Keratinocyte (primary cell): ENCODE data around the gene ATP13A3. TPM values are rescaled to one million over a fixed set of nuclear protein-coding genes. Genes with fewer than 3 reads are reported as not detected.

Experiments used
- DNase-seq: peaks from one replicate; pipeline ENCODE4 v3.0.0-alpha.2; 2011; ENCODE audit warnings: low read depth, missing footprints, low spot score
- FAIRE-seq: peaks from 2 replicates; lab custom pipeline; 2011; peaks lifted over from hg19 to GRCh38; lab: Jason Lieb, UNC
- H2AFZ ChIP-seq: 2 replicates; pipeline ENCODE4 v1.6.0; 2012; ENCODE audit warnings: low read length, control low read depth, inconsistent platforms; ENCODE audit not compliant: control insufficient read depth
- H3K27ac ChIP-seq: 2 replicates; pipeline ENCODE4 v1.5.1; 2011; ENCODE audit warnings: low read length; ENCODE audit not compliant: control insufficient read depth, insufficient read depth
- H3K27me3 ChIP-seq: 3 replicates; pipeline ENCODE4 v1.6.0; 2011; ENCODE audit warnings: low read length; ENCODE audit not compliant: control insufficient read depth, insufficient read depth; ENCODE audit errors: extremely low read depth
- H3K36me3 ChIP-seq, 2 experiments: 2 replicates in 1 of 2; 3 replicates in 1 of 2; pipeline ENCODE4 v1.5.1; 2011; ENCODE audit warnings: low read length in 2 of 2, mild to moderate bottlenecking in 1 of 2; ENCODE audit not compliant: control insufficient read depth in 2 of 2, insufficient read depth in 2 of 2; ENCODE audit errors: extremely low read depth in 1 of 2
- H3K4me1 ChIP-seq: 3 replicates; pipeline ENCODE4 v1.5.1; 2011; ENCODE audit warnings: low read length; ENCODE audit not compliant: control insufficient read depth, insufficient read depth; ENCODE audit errors: extremely low read depth
- H3K4me2 ChIP-seq: 3 replicates; pipeline ENCODE4 v1.6.0; 2011; ENCODE audit warnings: low read depth, low read length; ENCODE audit not compliant: control insufficient read depth, insufficient read depth; ENCODE audit errors: extremely low read depth
- H3K4me3 ChIP-seq, 3 experiments: fragments of 200-600 bp in 1 of 3; sonication (generic) in 1 of 3; 2 replicates in 2 of 3; 3 replicates in 1 of 3; pipeline ENCODE4 v1.5.1; 2011 to 2016; ENCODE audit warnings: low read length in 3 of 3, mild to moderate bottlenecking in 3 of 3, control low read depth in 2 of 3, inconsistent platforms in 1 of 3, low read depth in 1 of 3, mixed read lengths in 1 of 3, mixed run types in 1 of 3, moderate library complexity in 1 of 3; ENCODE audit not compliant: control insufficient read depth in 2 of 3, insufficient read depth in 2 of 3; ENCODE audit errors: extremely low read depth in 1 of 3
- H3K79me2 ChIP-seq: 2 replicates; pipeline ENCODE4 v1.6.0; 2012; ENCODE audit warnings: low read length; ENCODE audit not compliant: control insufficient read depth, insufficient read depth
- H3K9ac ChIP-seq: 3 replicates; pipeline ENCODE4 v1.6.0; 2011; ENCODE audit warnings: low read length; ENCODE audit not compliant: control insufficient read depth, insufficient read depth; ENCODE audit errors: extremely low read depth
- H3K9me1 ChIP-seq: 3 replicates; pipeline ENCODE4 v1.6.0; 2011; ENCODE audit warnings: low read length; ENCODE audit not compliant: control insufficient read depth, insufficient read depth; ENCODE audit errors: extremely low read depth
- H3K9me3 ChIP-seq: 2 replicates; pipeline ENCODE4 v1.5.1; 2012; ENCODE audit warnings: low read depth, low read length; ENCODE audit not compliant: control insufficient read depth
- H4K20me1 ChIP-seq: 3 replicates; pipeline ENCODE4 v1.6.0; 2011; ENCODE audit warnings: low read length; ENCODE audit not compliant: control insufficient read depth, insufficient read depth; ENCODE audit errors: extremely low read depth
- EZH2 ChIP-seq: IDR thresholded peaks from one replicate; pipeline ENCODE4 v1.6.1; 2012; ENCODE audit warnings: inconsistent platforms, mild to moderate bottlenecking, low read length, moderate library complexity
- dilution Hi-C: fragments of 300-500 bp; cut with MboI; formaldehyde crosslinking; loops from one replicate; pipeline ENCODE4 v1.7.0; 2020; ENCODE audit warnings: low sequenced_read_pairs; ENCODE audit not compliant: extremely low pct_ligation_motif_present
- polyA plus RNA-seq, 5 experiments: library from polyadenylated mRNA; depleted of rRNA in 3 of 5; stranded (reverse) in 3 of 5; stranded (forward) in 1 of 5; unstranded in 1 of 5; fragments of >200 nt; gene quantifications; 1 replicate in 1 of 5; 2 replicates in 3 of 5; 3 replicates in 1 of 5; pipeline versions ENCODE4 v1.2.1 to v1.2.3, GENCODE V29; 2011 to 2012; ENCODE audit warnings: missing spikeins in 2 of 5, low read depth in 1 of 5, low replicate concordance in 1 of 5
- TF ChIP-seq, protein P1 (sequence below), 3 experiments: IDR thresholded peaks in 1 of 3; conservative IDR thresholded peaks in 1 of 3; optimal IDR thresholded peaks in 1 of 3; 2 replicates in 2 of 3; 3 replicates in 1 of 3; pipeline versions ENCODE3 to v1.5.1; 2011; ENCODE audit warnings: low read length in 3 of 3, mild to moderate bottlenecking in 3 of 3, moderate library complexity in 2 of 3, control low read depth in 1 of 3, inconsistent platforms in 1 of 3; ENCODE audit not compliant: insufficient read depth in 2 of 3; ENCODE audit errors: extremely low read depth in 1 of 3

ATP13A3 gene
- polyA plus RNA-seq, 1 donor (not counting 4 experiments of a cell fraction or from before 2014, with no cell fraction given), result 103 TPM

- H2AFZ ChIP-seq, result no peak overlapping the region
- dilution Hi-C loops, result no loop called here
- TF ChIP-seq EZH2, result no peak
- TF ChIP-seq, protein P1, sequence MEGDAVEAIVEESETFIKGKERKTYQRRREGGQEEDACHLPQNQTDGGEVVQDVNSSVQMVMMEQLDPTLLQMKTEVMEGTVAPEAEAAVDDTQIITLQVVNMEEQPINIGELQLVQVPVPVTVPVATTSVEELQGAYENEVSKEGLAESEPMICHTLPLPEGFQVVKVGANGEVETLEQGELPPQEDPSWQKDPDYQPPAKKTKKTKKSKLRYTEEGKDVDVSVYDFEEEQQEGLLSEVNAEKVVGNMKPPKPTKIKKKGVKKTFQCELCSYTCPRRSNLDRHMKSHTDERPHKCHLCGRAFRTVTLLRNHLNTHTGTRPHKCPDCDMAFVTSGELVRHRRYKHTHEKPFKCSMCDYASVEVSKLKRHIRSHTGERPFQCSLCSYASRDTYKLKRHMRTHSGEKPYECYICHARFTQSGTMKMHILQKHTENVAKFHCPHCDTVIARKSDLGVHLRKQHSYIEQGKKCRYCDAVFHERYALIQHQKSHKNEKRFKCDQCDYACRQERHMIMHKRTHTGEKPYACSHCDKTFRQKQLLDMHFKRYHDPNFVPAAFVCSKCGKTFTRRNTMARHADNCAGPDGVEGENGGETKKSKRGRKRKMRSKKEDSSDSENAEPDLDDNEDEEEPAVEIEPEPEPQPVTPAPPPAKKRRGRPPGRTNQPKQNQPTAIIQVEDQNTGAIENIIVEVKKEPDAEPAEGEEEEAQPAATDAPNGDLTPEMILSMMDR (optimal IDR thresholded peaks at IDR 0.05 in 1 of 3, IDR thresholded peaks at IDR 0.05 in 1 of 3, conservative IDR thresholded peaks at IDR 0.05 in 1 of 3; ENCODE audit: extremely low read depth in 1 of 3, insufficient read depth in 2 of 3, low read length in 3 of 3), result no peak
- no peak overlapping the region for H3K4me2 ChIP-seq
- H3K9me3 ChIP-seq, result no peaks in the 10 kb centered on the region
- no peaks in the 10 kb centered on the region for H4K20me1 ChIP-seq
- FAIRE-seq (no peak), DNase-seq (no peak)
- H3K4me1 ChIP-seq, result no peaks in the 10 kb centered on the region
- H3K9ac ChIP-seq, result no peak overlapping the region
- no peaks in the 10 kb centered on the region for H3K9me1 ChIP-seq
- H3K79me2 ChIP-seq, result no peaks in the 10 kb centered on the region
- H3K36me3 ChIP-seq, result no peaks in the 10 kb centered on the region
- peaks cover 10% of the 10 kb centered on the region for H3K27me3 ChIP-seq
- no peak overlapping the region for H3K4me3 ChIP-seq
- no peak overlapping the region for H3K27ac ChIP-seq
Measured at GRCh38 chr3:194376241-194376560, 110.6 kb downstream of the ATP13A3 start.

- no peaks in the 10 kb centered on the region for H4K20me1 ChIP-seq
- no peak overlapping the region for H3K9ac ChIP-seq
- H3K4me3 ChIP-seq, result no peak overlapping the region
- dilution Hi-C loops, result no loop called here
- no peaks in the 10 kb centered on the region for H3K36me3 ChIP-seq
- no peak overlapping the region for H2AFZ ChIP-seq
- H3K9me1 ChIP-seq, result no peaks in the 10 kb centered on the region
- no peak for FAIRE-seq
- H3K27ac ChIP-seq, result no peak overlapping the region
- H3K79me2 ChIP-seq, result no peaks in the 10 kb centered on the region
- H3K4me1 ChIP-seq, result no peaks in the 10 kb centered on the region
- no peak overlapping the region for H3K4me2 ChIP-seq
- peaks cover 12% of the 10 kb centered on the region for H3K27me3 ChIP-seq
- no peak for DNase-seq
- TF ChIP-seq, protein P1 (optimal IDR thresholded peaks at IDR 0.05 in 1 of 3, IDR thresholded peaks at IDR 0.05 in 1 of 3, conservative IDR thresholded peaks at IDR 0.05 in 1 of 3; ENCODE audit: extremely low read depth in 1 of 3, insufficient read depth in 2 of 3, low read length in 3 of 3), result no peak
- no peak for TF ChIP-seq EZH2
- no peaks in the 10 kb centered on the region for H3K9me3 ChIP-seq
Measured at GRCh38 chr3:194375473-194376240, 111.1 kb downstream of the ATP13A3 start.
